Stimulated activated naive CD8-positive, alpha-beta T cell treated with anti-CD3 and anti-CD28 coated beads, Interleukin-15, Interleukin-2, amounts not matched to agents 100 U/mL and 50 U/mL, for 24 hours (primary cell): Measurements from ENCODE around the gene FAP.

Experiments used
- ATAC-seq: fragments of 150-1000 bp; cut with Tn5 transposase; one replicate; pipeline ENCODE4 v1.10.0; 2021
- DNase-seq: peaks from one replicate; pipeline ENCODE4 v3.0.0; 2021

Gene FAP

DNA sequence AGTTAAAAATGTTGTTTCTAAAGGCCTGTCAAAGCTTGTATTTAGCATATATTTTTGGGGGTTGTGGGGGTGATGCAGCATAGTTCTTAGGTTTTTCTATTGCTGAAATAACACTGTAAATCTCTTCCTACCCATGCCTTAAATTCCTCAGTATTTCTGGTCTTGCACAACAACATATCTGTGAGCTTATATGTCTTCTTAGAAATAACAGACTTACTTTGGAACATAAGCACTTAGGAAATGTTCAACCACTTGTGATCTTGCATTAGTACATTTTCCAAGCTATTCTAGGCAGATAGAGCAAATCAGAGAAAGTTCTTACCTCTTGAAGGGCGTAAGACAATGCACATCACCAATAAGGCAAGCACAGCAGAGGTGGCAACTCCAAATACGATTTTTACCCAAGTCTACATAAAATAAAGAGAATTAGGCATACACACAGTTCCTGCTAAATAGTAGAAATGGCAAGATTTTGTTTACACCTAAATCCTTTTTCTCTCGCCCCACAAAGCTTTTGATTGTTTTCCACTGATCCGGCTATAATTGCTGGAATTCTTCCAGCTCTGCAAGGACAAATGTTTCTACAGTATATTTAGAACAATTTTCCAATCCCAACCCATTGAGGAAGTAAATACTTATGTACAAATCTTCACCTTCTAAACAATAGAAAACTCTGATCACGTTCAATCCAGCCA is 512 bp downstream of the FAP start:
- DNase-seq (no peak), ATAC-seq (no peak)

DNA sequence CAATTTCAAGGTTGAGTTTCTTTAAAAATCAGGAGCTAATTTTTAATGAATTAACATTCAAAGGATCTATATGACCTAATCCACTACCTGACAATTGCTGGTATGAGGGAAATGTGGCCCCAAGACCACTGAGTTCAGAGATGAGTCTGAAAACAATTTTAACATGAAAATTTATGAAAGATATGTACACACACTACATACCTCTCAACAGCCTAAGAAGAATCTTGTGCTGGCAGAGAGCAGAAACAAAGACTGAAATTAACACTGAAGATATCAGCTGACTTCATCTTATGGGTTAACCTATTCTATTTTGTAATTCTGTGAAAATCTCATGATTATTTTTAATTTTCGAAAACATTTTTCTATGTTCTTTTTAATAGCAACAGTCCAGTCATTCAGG is 1.7 kb downstream of the FAP start:
- ATAC-seq = no peak
- no peak for DNase-seq

DNA sequence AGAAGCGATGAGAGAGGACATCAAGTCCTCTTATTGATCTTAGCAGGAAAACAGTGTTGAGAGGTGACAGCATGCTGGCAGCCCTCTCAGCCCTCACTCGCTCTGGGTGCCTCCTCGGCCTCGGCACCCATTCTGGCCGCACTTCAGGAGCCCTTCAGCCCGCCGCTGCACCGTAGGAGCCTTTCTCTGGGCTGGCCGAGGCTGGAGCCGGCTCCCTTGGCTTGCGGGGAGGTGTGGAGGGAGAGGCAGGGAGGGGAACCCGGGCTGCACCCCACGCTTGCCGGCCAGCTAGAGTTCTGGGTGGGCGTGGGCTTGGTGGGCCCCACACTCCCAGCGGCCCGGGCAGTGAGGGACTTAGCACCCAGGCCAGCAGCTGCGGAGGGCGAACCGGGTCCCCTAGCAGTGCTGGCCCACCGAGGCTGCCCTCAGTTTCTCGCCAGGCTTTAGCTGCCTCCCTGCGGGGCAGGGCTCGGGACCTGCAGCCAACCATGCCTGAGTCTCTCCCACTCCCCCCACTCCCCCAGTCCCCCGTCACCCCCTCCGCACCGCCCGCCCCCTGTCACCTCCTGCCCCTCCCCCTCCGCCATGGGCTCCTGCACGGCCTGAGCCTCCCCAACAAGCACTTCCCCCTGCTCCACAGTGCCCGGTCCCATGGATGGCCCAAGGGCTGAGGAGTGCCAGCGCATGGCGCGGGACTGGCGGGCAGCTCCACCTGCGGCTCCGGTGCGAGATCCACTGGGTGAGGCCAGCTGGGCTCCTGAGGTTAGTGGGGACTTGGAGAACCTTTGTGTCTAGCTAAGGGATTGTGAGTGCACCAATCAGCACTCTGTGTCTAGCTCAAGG is 8.4 kb downstream of the FAP start:
- no peak for ATAC-seq

DNA sequence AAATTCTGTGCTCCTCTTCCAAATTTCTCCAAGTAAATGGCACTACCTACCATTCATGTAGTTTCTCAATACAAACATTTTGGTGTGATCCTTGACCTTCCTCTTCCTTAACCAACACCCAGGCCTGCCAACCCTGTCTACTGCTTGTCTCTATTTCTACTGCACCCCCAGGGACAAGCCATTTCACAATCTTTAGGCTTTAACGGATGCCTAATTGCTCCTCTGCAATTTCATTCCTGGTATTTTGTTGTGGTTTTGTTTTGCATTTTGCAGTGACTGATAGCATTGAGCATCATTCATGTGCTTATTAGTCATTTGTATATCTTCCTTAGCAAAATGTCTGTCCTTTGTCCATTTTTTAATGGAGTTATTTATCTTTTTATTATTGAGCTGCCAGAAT is 10.0 kb downstream of the FAP start:
- DNase-seq = no peak
- ATAC-seq = no peak

More for the DNA sequence above, 8.4 kb downstream of the FAP start:
- DNase-seq = no peak

DNA sequence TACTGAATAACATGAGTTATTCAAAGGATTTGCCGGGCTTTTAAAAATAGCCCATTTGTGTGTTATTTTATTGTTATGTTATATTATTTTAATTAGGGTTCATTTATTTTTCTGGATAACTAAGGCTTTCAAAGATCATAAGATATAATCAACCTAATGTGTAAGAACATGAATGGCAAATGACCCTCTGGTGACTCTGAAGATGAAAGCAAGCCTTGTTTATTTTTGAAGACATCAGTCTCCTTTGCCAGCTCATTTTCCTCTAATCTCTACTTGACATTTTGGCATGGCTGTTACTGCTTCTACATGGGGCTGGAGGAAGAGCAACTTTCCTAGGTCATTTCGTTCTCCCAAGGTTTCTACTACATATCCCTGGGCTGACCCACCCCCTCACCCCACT is 10.6 kb downstream of the FAP start:
- ATAC-seq (no peak), DNase-seq (no peak)

DNA sequence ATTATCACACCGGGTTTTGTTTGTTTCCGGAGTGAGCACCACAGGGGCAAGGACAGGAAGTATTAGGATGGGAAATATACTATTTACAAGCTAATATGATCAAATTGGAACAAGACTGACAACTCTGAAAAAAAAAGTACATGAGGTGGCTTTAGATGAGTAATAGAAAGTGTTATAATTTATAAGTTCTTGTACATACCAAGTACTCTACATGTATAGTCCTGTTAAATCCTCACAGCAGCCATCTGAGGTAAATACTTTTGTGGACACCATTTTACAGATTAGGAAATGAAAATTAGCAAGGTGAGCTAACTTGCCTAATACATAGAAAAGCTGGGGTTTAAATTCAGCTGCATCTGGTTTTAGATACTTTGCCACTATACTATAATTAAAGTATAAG is 11.2 kb downstream of the FAP start:
- ATAC-seq (no peak), DNase-seq (no peak)

DNA sequence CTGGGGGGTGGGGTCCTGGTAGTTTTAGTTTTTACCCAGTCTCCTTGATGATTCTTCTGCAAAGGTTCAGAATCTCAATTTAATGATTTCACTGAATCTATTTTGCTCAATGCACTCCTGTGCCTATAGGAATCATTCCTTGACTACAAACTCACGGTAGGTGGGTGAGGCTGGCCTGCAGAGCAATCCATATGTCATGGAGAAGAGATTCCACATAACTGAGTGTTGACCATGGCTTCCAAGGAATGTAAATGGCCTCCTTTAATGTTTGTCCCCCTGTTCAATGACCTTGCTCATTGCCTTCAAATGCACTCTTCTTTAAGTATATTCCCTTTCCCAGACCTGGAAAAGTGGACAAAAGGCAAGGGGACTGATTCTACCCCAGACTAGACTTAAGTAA is 12.5 kb downstream of the FAP start:
- no peak for ATAC-seq
- DNase-seq = no peak

DNA sequence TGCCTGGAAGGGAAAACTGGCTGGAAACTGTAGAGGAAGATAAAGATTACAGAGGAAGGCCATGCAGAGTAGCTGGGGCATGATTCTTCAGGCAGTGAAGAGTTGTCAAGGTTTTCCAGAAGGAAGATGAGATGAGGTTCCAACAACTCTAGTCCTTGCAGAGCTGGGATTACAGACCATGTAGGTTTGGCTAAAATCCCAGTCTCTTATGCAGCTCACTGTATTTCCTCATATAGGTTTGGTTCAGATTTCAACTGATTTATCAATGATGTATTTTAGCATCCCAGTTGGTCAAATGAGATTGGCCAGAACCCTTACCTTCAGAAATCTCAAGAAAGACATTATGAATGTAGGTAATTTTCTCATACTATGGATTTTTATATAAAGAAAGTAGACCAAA is 16.4 kb downstream of the FAP start:
- no peak for DNase-seq
- no peak for ATAC-seq

DNA sequence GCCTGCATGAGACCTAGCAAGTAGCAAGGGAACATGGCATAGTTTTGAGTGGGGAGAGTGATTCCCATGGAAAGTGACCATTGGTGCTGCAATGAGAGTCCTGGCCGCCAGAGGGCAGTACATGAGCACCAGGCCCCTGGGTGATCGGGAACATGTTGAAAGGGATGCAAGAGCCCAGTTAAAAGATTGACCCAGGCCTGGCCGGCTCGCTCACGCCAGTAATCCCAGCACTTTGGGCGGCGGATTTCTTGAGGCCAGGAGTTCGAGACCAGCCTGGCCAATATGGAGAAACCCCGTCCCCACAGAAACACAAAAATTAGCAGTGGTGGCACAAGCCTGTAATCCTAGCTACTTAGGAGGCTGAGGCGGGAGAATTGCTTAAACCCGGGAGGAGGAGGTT is 22.2 kb downstream of the FAP start:
- ATAC-seq = peak; percentile 59
- DNase-seq = peak; percentile 68

DNA sequence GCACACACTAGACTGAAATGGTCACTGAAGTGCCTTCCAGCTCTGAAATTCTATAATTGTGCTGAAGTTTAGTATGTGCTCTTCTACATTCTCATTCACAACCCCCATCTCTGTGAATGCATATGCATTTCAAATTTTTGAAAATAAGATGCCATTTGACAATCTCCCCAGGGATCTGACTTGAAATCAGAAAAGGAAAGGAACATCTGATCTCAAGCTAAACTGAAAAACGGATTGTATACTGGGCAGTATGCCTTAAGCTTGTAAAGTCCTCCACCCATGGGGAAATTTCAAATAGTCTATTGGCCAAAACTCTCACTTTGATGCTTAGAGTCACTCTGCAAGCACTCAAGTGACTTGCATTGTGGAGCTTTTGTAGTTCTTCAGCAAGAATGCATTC is 22.9 kb downstream of the FAP start:
- ATAC-seq (no peak), DNase-seq (no peak)

DNA sequence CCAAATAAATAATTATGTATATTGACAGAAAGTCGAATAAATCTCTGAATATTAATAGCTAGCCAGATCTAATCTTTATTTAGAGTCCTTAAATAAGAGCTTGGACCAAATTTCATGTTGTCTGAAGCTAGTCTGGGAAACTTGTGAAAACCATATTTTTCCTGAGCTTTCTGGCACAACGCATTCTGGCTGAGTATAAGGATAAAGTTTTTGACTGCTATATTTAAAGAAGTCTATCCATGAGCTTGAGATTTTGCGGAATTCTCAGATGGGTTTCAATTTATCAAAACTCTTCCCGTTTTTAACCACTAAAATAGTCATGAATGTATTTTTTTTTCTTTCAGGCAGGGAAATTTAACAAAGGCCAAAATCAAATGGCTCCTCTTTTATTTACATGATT is 23.8 kb downstream of the FAP start:
- ATAC-seq (no peak), DNase-seq (no peak)

DNA sequence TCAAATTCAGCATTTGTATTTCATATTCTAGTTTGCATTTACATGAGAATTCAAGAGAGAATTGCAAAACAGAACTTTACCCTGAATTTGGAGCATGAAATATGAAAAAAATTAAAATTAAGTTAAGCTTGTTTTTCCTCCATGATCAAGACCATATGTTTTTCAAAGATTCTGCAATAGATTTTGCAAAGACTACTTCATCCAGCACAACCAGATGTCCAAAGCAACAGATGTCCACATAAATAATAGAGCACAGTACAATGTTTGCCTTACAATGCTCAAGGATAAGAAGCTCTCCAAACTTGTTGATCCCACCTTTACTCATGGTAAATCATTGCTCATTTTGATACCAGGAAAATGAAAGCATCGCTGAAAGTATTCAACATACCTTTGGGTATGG is 25.6 kb downstream of the FAP start:
- DNase-seq (no peak), ATAC-seq (no peak)

DNA sequence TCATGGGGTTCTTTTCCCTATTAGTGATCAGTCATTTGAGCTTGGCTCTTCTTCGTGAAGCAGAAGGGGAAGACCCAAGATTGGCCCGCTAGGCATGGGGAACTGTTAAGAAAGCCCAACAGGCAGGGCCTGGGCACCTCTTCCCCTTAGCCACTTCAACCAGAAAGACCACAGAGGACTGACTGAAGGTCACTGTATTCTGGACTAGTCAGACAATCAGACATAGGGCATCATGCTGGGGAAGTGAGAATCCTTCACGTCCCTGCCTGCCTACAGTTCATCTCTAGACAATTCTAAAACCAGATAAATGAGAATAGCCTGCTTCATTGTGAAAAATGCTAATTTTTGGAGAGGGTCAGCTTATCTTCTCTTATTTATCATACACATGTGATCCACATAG is 28.1 kb downstream of the FAP start:
- ATAC-seq = no peak
- no peak for DNase-seq

DNA sequence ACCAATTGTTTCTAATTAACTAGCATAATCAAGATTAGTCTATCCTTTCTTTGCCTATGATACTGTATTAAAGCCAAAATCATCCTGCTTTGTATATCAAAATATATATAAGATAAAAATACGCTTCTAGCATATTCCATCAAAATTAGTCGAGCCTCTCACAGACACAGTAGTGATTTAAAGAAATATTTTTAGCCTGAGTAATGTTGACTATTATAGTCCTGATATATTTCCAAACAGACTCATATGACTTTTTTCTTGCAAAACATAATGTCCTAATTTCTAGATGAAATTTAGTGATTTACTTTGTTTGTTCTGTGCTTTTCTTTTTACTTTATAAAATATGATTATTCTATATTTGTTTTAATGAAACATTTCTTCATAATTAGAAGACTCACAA is 30.9 kb downstream of the FAP start:
- DNase-seq = no peak
- no peak for ATAC-seq

DNA sequence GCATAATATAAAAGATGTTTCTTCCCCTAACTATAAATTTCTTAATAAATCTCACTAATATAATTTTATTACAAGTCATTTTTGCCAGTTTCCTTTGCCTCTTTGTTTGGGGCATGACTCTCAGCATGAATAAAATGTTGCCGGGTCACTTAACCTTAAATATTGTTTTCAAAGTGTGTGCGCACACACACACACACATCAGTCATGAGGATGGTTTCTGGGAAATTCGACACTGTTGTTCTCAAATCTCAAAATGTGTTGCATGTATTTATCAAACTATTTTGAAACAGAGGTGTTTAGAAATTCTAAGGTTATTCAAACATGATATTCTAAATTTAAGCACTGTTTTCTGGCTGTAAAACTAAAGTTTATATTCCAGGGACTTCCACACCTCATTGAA is 31.5 kb downstream of the FAP start:
- no peak for DNase-seq
- no peak for ATAC-seq

DNA sequence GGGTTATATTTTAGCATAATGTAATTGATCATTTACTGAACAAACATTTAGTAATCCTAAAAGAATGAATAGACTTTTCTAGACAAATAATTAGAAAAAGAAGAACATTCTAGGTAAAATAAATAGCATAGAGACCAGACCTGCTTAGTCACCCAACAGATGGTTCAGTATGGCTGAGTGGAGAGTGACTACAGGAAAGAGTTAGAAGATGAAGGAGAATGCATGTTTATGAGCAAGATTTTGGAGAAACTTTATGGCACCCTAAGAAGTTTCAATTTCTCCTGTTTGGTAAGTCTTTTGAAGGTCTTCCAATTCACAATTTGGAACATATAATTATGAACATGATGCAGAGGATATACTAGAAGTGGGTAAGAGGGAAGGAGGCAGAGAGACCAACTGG is 32.9 kb downstream of the FAP start:
- DNase-seq (no peak), ATAC-seq (no peak)

DNA sequence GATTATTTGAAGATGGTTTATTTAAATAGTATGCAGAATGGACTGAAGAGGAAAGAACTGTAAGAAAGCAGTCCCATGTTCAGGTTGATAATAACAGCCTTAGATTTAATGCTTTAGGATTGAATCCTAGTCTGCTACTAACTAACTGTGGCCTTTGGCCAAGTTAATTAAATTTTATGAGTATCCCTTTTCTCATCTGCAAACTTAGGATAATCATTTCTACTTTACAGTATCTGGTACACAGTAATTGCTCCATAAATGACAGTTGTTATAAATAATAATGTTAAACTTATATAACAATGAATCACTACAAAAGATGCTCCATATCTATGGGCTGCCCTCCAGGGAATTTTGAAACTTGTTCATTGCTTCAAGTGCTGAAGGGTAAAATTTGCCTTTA is 41.0 kb downstream of the FAP start:
- DNase-seq (no peak), ATAC-seq (no peak)

DNA sequence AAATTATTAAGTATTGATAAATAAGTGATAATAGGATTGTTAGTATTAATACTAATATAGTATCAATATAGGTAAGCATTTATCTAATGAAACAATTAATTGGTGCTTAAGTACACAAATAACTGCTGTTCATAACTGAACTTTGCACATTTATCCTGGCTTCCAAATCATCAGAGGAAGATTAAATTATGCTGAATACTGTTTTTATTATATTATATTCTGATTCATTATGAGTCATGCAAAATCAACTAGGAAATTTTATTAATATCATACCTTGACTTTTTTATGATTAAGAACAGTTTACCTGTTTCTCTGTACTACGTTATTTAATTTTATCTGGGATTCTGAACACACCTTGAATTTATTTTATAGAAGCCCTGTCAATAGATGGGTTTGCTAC is 42.6 kb downstream of the FAP start:
- no peak for DNase-seq
- no peak for ATAC-seq

DNA sequence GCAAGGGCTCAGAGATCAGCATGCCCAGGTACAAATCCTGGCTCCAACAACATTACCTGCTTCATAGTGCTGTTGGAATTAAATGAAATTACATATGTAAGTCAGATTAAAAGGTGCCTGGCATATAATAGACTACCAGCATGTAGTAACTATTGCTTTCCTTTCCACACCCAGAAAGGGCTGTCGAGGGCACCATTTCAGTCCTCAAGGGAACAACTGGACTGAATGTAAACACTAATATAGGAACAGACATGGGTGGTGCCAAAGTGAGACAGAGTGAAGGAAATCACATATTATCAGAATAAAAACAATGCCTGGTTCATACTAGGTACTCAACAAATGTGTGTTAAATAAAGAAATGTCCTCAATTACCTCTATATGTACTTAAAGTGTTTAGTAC is 43.3 kb downstream of the FAP start:
- ATAC-seq (no peak), DNase-seq (no peak)

DNA sequence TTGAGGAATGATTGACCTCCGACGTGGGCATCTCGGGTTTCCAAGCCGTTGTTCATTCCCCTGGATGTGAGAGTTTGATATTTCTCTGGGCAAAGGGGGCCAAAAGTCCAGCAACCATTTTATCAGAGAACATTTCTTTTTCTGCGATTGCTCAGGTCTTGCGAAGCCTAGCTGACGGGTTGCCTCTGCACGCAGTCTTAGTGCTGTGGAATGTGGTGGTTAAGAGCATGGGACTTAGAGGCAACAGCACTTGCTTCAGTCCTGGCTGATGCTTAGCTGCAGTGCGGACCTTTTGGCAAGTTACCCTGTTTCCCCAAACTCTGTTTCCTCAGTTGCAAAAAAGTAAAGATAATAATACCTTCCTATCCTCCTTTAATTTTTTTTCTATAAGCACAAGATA is 45.0 kb downstream of the FAP start:
- DNase-seq = no peak
- ATAC-seq = no peak

DNA sequence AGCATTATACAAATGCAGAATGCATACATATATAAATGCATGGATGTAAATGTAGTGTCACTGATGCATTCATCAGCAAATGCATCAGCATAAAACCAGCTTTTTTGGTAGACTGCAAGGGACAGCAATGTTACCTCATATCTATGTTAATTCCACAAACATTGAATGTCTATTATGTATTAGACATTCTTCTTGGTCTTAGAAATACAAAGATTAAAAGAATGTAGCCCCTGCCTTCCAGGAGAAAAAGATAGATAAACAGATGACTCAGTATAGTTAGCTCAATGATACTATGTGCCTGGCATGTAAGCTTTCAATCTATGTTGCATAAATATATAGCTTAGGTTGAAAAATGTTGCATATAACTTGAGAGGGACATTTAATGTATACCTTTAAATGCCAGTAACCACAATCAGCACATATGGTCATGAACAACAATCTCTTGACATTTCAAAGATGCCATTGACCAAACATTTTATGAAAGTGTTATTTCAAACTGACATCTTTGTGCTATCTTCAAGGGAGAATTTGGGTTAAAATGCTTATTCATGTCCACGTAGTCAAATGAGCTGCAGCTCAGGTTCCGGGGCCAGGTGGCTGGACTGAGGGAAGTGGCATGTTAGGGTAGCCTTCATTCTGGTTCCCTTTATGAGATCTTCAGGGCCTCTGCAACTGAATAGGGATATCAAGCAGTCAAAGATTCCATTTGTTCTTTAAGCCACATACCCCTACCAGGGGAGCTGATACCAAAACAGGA is 46.0 kb downstream of the FAP start:
- no peak for ATAC-seq

DNA sequence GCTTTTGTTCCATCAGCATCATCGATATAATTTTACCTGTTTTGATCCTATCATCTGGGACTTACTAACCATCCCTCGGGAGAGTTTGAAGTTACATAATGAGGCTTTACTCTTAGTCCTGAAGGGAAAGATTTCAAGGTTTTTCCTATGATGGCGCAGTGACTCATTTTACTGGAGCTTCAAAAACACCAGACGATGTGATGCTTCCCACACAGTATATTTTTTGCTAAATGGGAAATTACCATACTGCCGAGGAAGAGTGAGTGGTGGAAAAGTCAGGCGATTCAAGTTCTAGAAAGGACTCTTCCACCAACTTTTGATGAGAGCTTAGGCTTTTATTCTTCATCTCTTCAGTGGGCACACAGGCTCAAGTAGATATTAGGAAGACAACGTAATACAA is 46.6 kb downstream of the FAP start:
- ATAC-seq (peak; percentile 36), DNase-seq (no peak)

More for the DNA sequence above, 46.0 kb downstream of the FAP start:
- DNase-seq = no peak

DNA sequence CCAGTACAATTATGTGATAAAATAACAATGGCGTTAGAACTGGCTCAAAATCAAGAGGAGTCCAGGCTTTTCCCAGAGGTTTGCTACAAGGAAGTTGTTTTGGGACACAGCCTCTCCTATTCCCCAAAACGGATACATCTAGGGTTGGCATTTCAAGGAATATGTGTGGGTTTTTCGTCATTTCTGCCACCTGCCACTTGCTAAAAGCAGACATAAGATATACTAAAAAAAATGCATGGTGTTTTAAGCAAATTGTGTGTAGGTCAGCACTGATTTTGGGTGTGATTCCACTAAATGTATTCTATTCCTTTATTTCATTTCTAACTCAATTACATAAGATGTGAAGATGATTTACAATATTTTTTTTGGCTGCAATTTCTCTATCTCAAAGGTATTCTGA is 54.8 kb downstream of the FAP start:
- DNase-seq (no peak), ATAC-seq (no peak)
